Ovary (tissue), 9 donors: ENCODE measurements around the gene CACNA1D. TPM values are rescaled to one million over a fixed set of nuclear protein-coding genes. Genes with fewer than 3 reads are reported as not detected.

Source experiments
- DNase-seq, 5 donors: peaks; one replicate each; pipeline ENCODE4 v3.0.0-alpha.2; 2019 to 2020
- H3K27ac ChIP-seq, 2 donors: fragments of 200-600 bp; one replicate each; pipeline versions ENCODE4 v1.5.1 to v1.8.0; 2019 to 2022
- H3K27me3 ChIP-seq: fragments of 200-600 bp; one replicate; pipeline ENCODE4 v1.8.0; 2022
- H3K36me3 ChIP-seq: fragments of 200-600 bp; sonication (generic); one replicate; pipeline ENCODE4 v1.5.1; 2019
- H3K4me1 ChIP-seq: one replicate; pipeline ENCODE4 v1.8.1; 2013; ENCODE audit warnings: mild to moderate bottlenecking, moderate library complexity; ENCODE audit not compliant: insufficient read depth
- H3K4me3 ChIP-seq: fragments of 200-600 bp; sonication (generic); one replicate; pipeline ENCODE4 v1.5.1; 2017
- H3K9me3 ChIP-seq, 2 donors: fragments of 200-600 bp in 1 of 2; sonication (generic) in 1 of 2; one replicate each; pipeline versions ENCODE4 v1.5.1 to v1.8.1; 2013 to 2019; ENCODE audit warnings: mild to moderate bottlenecking in 1 of 2, moderate library complexity in 1 of 2
- CTCF ChIP-seq, 3 donors: fragments of 450-650 bp in 2 of 3; fragments of 200-600 bp in 1 of 3; IDR thresholded peaks; one replicate each; pipeline versions ENCODE4 v1.5.1 to v1.8.0; 2016 to 2022; ENCODE audit warnings: antibody characterized with exemption in 3 of 3, mild to moderate bottlenecking in 1 of 3
- EP300 ChIP-seq: sonication (generic); formaldehyde crosslinking; IDR thresholded peaks from one replicate; pipeline ENCODE4 v1.6.1; 2017; ENCODE audit warnings: antibody characterized with exemption
- POLR2A ChIP-seq: fragments of 450-650 bp; IDR thresholded peaks from one replicate; pipeline ENCODE4 v1.6.1; 2017; ENCODE audit warnings: antibody characterized with exemption, mild to moderate bottlenecking, moderate library complexity
- WGBS, 3 donors: extraction: QIAGEN DNeasy Blood & Tissue Kit in 1 of 3; methylation state at CpG; one replicate each; pipeline versions ENCODE4 v1.1.5 to v1.1.7; 2013 to 2017; 5-methylcytosine and 5-hydroxymethylcytosine counted together
- intact Hi-C, 4 donors: fragments of 100-400 bp; cut with DNase I; formaldehyde crosslinking; loops; one replicate each; pipeline versions ENCODE4 v1.11.0 to v1.15.1; 2022 to 2023
- polyA plus RNA-seq, 2 donors: library from polyadenylated mRNA; stranded (reverse); fragments of 200-250 nt in 1 of 2; fragments of 350-450 nt in 1 of 2; fragmentation: Illumina TruSeq in 1 of 2; extraction: RNeasy Lipid Tissue Mini Kit (QIAGEN cat#74804) in 1 of 2; gene quantifications; one replicate each; pipeline ENCODE4 v1.2.3, GENCODE V29; 2013 to 2014
- total RNA-seq, 7 donors: library from RNA; depleted of rRNA in 2 of 7; stranded (reverse); fragments of >200 nt in 2 of 7; fragmentation: NEBNext Ultra II Directional in 3 of 7; extraction: Animal tissue kit (Norgen Biotek cat#: 25700) in 3 of 7; gene quantifications; one replicate each; pipeline versions ENCODE4 v1.1.0 to v1.2.4, GENCODE V29; 2016 to 2023
- donor health status: DM: no; HTN: no; CAD: no; lungs with moderate emphysema.
- donor health status: DM: no; HTN: no; CAD: no.
- donor health status: Bipolar disorder and iron deficiency.
- donor health status: DM: yes; HTN: yes; CAD: no.
- donor health status: DM: no; HTN: no; CAD: no.
- donor health status: DM: yes; HTN: yes; CAD: no.

CACNA1D gene
- total and polyA plus RNA-seq, 9 donors, result 0.23 to 9.3 (median 5.1) TPM

- TF ChIP-seq CTCF (IDR thresholded peaks at IDR 0.05), result no peak
- Histone ChIP-seq H3K27ac (no peak overlapping the region), H3K4me1 (no peaks in the 10 kb centered on the region), H3K4me3 (no peak overlapping the region), H3K27me3 (no peaks in the 10 kb centered on the region), H3K36me3 (no peaks in the 10 kb centered on the region), H3K9me3 (no peaks in the 10 kb centered on the region)
- no peak for DNase-seq
- intact Hi-C loops, result loop anchor here in 2 of 4 donors (10.0 kb wide), 2 partner anchors 344 to 424 kb away; no protein-coding TSS in a partner anchor
- whole genome bisulfite sequencing, 3 donors, result 83 to 90% (median 87%) methylated on average over 17 of the region's 17 CpGs
Observed at GRCh38 chr3:53718462-53718861, 224.1 kb downstream of the CACNA1D start.

- WGBS, 3 donors, result 85 to 86% (median 86%) methylated on average over 6 of the region's 6 CpGs
- TF ChIP-seq EP300, result no peak
- no peak for TF ChIP-seq POLR2A
- no peak for TF ChIP-seq CTCF (IDR thresholded peaks at IDR 0.05)
- Histone ChIP-seq H3K9me3 (no peaks in the 10 kb centered on the region), H3K4me3 (no peak overlapping the region), H3K36me3 (no peaks in the 10 kb centered on the region), H3K27ac (no peak overlapping the region), H3K27me3 (no peaks in the 10 kb centered on the region), H3K4me1 (no peaks in the 10 kb centered on the region)
- intact Hi-C loops, result loop anchor here in 2 of 4 donors (10.0 kb wide), 2 partner anchors 345 to 425 kb away; no protein-coding TSS in a partner anchor
- no peak for DNase-seq
Observed at GRCh38 chr3:53719796-53720195, 225.4 kb downstream of the CACNA1D start.

- DNase-seq, result no peak
- H3K4me3 ChIP-seq, result no peak overlapping the region
- no peak overlapping the region for H3K27ac ChIP-seq
- no peaks in the 10 kb centered on the region for H3K36me3 ChIP-seq
- no peaks in the 10 kb centered on the region for H3K9me3 ChIP-seq
- no peaks in the 10 kb centered on the region for H3K4me1 ChIP-seq
- TF ChIP-seq POLR2A, result no peak
- no peak for TF ChIP-seq CTCF (IDR thresholded peaks at IDR 0.05)
- no peak for TF ChIP-seq EP300
- no peaks in the 10 kb centered on the region for H3K27me3 ChIP-seq
- intact Hi-C loops, result no loop called here
- WGBS, 3 donors, result 49 to 60% (median 53%) methylated on average over 6 of the region's 6 CpGs
Observed at GRCh38 chr3:53721187-53722119, 227.0 kb downstream of the CACNA1D start.

- no peaks in the 10 kb centered on the region for H3K9me3 ChIP-seq
- no peaks in the 10 kb centered on the region for H3K4me1 ChIP-seq
- no peaks in the 10 kb centered on the region for H3K36me3 ChIP-seq
- no peak for DNase-seq
- H3K27me3 ChIP-seq, result no peaks in the 10 kb centered on the region
- WGBS, 3 donors, result 62 to 87% (median 68%) methylated on average over 2 of the region's 2 CpGs
- H3K27ac ChIP-seq, result no peak overlapping the region
- H3K4me3 ChIP-seq, result no peak overlapping the region
- TF ChIP-seq EP300, result no peak
- TF ChIP-seq POLR2A, result no peak
- no peak for TF ChIP-seq CTCF (IDR thresholded peaks at IDR 0.05)
- intact Hi-C loops, result no loop called here
Observed at GRCh38 chr3:53724566-53724965, 230.2 kb downstream of the CACNA1D start.
